ENCODE measurements around the gene WDR20.

WDR20 gene

GRCh38 chr14:102215576-102216250 lies 76.0 kb downstream of the WDR20 start:
- in situ Hi-C loops (cut with MboI; ENCODE audit: low sequenced_read_pairs) = no loop called here

- in situ Hi-C loops (cut with MboI; ENCODE audit: low sequenced_read_pairs) = no loop called here
These were observed 77.7 kb downstream of the WDR20 start for GRCh38 chr14:102217399-102217798.

GRCh38 chr14:102217987-102218421 lies 78.3 kb downstream of the WDR20 start:
- in situ Hi-C loops (cut with MboI; ENCODE audit: low sequenced_read_pairs) = no loop called here

- in situ Hi-C loops (cut with MboI; ENCODE audit: low sequenced_read_pairs) = no loop called here
These were observed 79.0 kb downstream of the WDR20 start for GRCh38 chr14:102218688-102219087.

- in situ Hi-C loops (cut with MboI; ENCODE audit: low sequenced_read_pairs) = no loop called here
These were observed 79.6 kb downstream of the WDR20 start for GRCh38 chr14:102219316-102219715.

- in situ Hi-C loops (cut with MboI; ENCODE audit: low sequenced_read_pairs) = no loop called here
These were observed 80.3 kb downstream of the WDR20 start for GRCh38 chr14:102220031-102220430.

- in situ Hi-C loops (cut with MboI; ENCODE audit: low sequenced_read_pairs) = no loop called here
These were observed 81.3 kb downstream of the WDR20 start for GRCh38 chr14:102221026-102221425.

- in situ Hi-C loops (cut with MboI; ENCODE audit: low sequenced_read_pairs) = no loop called here
These were observed 82.4 kb downstream of the WDR20 start for GRCh38 chr14:102222009-102222575.

GRCh38 chr14:102222751-102223150 lies 83.1 kb downstream of the WDR20 start:
- in situ Hi-C loops (cut with MboI; ENCODE audit: low sequenced_read_pairs) = no loop called here

- in situ Hi-C loops (cut with MboI; ENCODE audit: low sequenced_read_pairs) = no loop called here
These were observed 84.0 kb downstream of the WDR20 start for GRCh38 chr14:102223682-102224081.

GRCh38 chr14:102225386-102225785 lies 85.7 kb downstream of the WDR20 start:
- in situ Hi-C loops (cut with MboI; ENCODE audit: low sequenced_read_pairs) = no loop called here

GRCh38 chr14:102225936-102226335 lies 86.2 kb downstream of the WDR20 start:
- in situ Hi-C loops (cut with MboI; ENCODE audit: low sequenced_read_pairs) = no loop called here

- in situ Hi-C loops (cut with MboI; ENCODE audit: low sequenced_read_pairs) = no loop called here
These were observed 86.8 kb downstream of the WDR20 start for GRCh38 chr14:102226356-102227125.

- in situ Hi-C loops (cut with MboI; ENCODE audit: low sequenced_read_pairs) = no loop called here
These were observed 87.7 kb downstream of the WDR20 start for GRCh38 chr14:102227184-102227964.

GRCh38 chr14:102229071-102229738 lies 89.5 kb downstream of the WDR20 start:
- in situ Hi-C loops (cut with MboI; ENCODE audit: low sequenced_read_pairs) = no loop called here

GRCh38 chr14:102229739-102230092 lies 90.0 kb downstream of the WDR20 start:
- in situ Hi-C loops (cut with MboI; ENCODE audit: low sequenced_read_pairs) = no loop called here

- in situ Hi-C loops (cut with MboI; ENCODE audit: low sequenced_read_pairs) = no loop called here
These were observed 90.9 kb downstream of the WDR20 start for GRCh38 chr14:102230481-102231210.

GRCh38 chr14:102231476-102232347 lies 92.0 kb downstream of the WDR20 start:
- in situ Hi-C loops (cut with MboI; ENCODE audit: low sequenced_read_pairs) = no loop called here

- in situ Hi-C loops (cut with MboI; ENCODE audit: low sequenced_read_pairs) = no loop called here
These were observed 92.6 kb downstream of the WDR20 start for GRCh38 chr14:102232348-102232625.
